Stomach (tissue), 9 donors: ENCODE results near the gene TRIO. TPM values are rescaled to one million over a fixed set of nuclear protein-coding genes. Genes with fewer than 3 reads are reported as not detected.

Experiments
- DNase-seq, 2 donors: peaks; one replicate each; pipeline versions ENCODE4 v3.0.0 to v3.0.0-alpha.2; 2013 to 2019
- H3K27ac ChIP-seq, 5 donors: fragments of 200-600 bp in 4 of 5; sonication (generic) in 4 of 5; one replicate each; pipeline ENCODE4 v1.5.1; 2013 to 2019; ENCODE audit warnings: mild to moderate bottlenecking in 1 of 5, moderate library complexity in 1 of 5
- H3K27me3 ChIP-seq, 3 donors: fragments of 200-600 bp; sonication (generic); one replicate each; pipeline ENCODE4 v1.5.1; 2017 to 2019; ENCODE audit warnings: mixed run types in 1 of 3
- H3K36me3 ChIP-seq, 4 donors: fragments of 200-600 bp; sonication (generic); 1 replicate in 3 of 4; 2 replicates in 1 of 4; pipeline ENCODE4 v1.5.1; 2016 to 2019
- H3K4me1 ChIP-seq, 4 donors: fragments of 200-600 bp; sonication (generic); one replicate each; pipeline ENCODE4 v1.5.1; 2016 to 2019
- H3K4me3 ChIP-seq, 4 donors: fragments of 200-600 bp; sonication (generic) in 3 of 4; one replicate each; pipeline ENCODE4 v1.5.1; 2016 to 2019; ENCODE audit warnings: mild to moderate bottlenecking in 1 of 4
- H3K9me3 ChIP-seq, 4 donors: fragments of 200-600 bp; sonication (generic); one replicate each; pipeline ENCODE4 v1.5.1; 2016 to 2019
- EP300 ChIP-seq: sonication (generic); formaldehyde crosslinking; IDR thresholded peaks from one replicate; pipeline ENCODE4 v1.6.1; 2017; ENCODE audit warnings: antibody characterized with exemption
- POLR2A ChIP-seq, 4 donors: fragments of 450-650 bp; IDR thresholded peaks; one replicate each; pipeline ENCODE4 v1.6.1; 2016; ENCODE audit warnings: antibody characterized with exemption in 4 of 4, control low read depth in 2 of 4, mild to moderate bottlenecking in 1 of 4, moderate library complexity in 1 of 4
- POLR2AphosphoS5 ChIP-seq, 3 donors: sonication (generic); formaldehyde crosslinking; IDR thresholded peaks; one replicate each; pipeline ENCODE4 v1.6.1; 2016; ENCODE audit warnings: antibody characterized with exemption in 3 of 3
- WGBS, 5 donors: extraction: QIAGEN DNeasy Blood & Tissue Kit in 3 of 5; methylation state at CpG; one replicate each; pipeline versions ENCODE4 v1.1.5 to v1.1.7; 2013 to 2018; 5-methylcytosine and 5-hydroxymethylcytosine counted together
- intact Hi-C: fragments of 100-400 bp; cut with DNase I; formaldehyde crosslinking; loops from one replicate; pipeline ENCODE4 v1.15.1; 2023; ENCODE audit warnings: low total_unique reads
- polyA plus RNA-seq, 3 donors: library from polyadenylated mRNA; stranded (reverse); fragments of 200-250 nt; gene quantifications; one replicate each; pipeline ENCODE4 v1.2.3, GENCODE V29; 2013
- total RNA-seq, 5 donors: library from RNA; depleted of rRNA; stranded (reverse); fragments of >200 nt; gene quantifications; one replicate each; pipeline versions ENCODE4 v1.1.0 to v1.2.3, GENCODE V29; 2014 to 2016
- TF ChIP-seq, protein P1 (sequence below), 7 experiments: fragments of 450-650 bp in 4 of 7; fragments of 200-600 bp in 3 of 7; sonication (generic) in 3 of 7; IDR thresholded peaks; one replicate each; pipeline ENCODE4 v1.5.1; 2016 to 2019; ENCODE audit warnings: antibody characterized with exemption in 7 of 7, control low read depth in 2 of 7, mild to moderate bottlenecking in 1 of 7
- donor health status: healthy with polysubstance abuse.
- donor health status: Bipolar disorder and iron deficiency.
- donor health status: healthy.

The TRIO gene
- total and polyA plus RNA-seq, 8 donors = 9.9 to 558 (median 127) TPM

- H3K4me1 ChIP-seq = peaks cover 0 to 17% (median 0%) of the 10 kb centered on the region in 4 donors
- 68 to 77% (median 76%) methylated on average over 8 of the region's 8 CpGs for WGBS, 5 donors
- no peak overlapping the region for H3K27ac ChIP-seq
- TF ChIP-seq POLR2A (IDR thresholded peaks at IDR 0.05) (no peak), EP300 (no peak), POLR2AphosphoS5 (IDR thresholded peaks at IDR 0.05) (no peak)
- TF ChIP-seq, protein P1, sequence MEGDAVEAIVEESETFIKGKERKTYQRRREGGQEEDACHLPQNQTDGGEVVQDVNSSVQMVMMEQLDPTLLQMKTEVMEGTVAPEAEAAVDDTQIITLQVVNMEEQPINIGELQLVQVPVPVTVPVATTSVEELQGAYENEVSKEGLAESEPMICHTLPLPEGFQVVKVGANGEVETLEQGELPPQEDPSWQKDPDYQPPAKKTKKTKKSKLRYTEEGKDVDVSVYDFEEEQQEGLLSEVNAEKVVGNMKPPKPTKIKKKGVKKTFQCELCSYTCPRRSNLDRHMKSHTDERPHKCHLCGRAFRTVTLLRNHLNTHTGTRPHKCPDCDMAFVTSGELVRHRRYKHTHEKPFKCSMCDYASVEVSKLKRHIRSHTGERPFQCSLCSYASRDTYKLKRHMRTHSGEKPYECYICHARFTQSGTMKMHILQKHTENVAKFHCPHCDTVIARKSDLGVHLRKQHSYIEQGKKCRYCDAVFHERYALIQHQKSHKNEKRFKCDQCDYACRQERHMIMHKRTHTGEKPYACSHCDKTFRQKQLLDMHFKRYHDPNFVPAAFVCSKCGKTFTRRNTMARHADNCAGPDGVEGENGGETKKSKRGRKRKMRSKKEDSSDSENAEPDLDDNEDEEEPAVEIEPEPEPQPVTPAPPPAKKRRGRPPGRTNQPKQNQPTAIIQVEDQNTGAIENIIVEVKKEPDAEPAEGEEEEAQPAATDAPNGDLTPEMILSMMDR (IDR thresholded peaks at IDR 0.05) = no peak
- H3K4me3 ChIP-seq = no peak overlapping the region
- intact Hi-C loops = no loop called here
- DNase-seq = no peak
- no peaks in the 10 kb centered on the region for H3K9me3 ChIP-seq
- no peaks in the 10 kb centered on the region for H3K27me3 ChIP-seq
- H3K36me3 ChIP-seq = peaks cover 31 to 86% (median 72%) of the 10 kb centered on the region in 4 donors
Measured at GRCh38 chr5:14467251-14467650, 324.1 kb downstream of the TRIO start.

DNA sequence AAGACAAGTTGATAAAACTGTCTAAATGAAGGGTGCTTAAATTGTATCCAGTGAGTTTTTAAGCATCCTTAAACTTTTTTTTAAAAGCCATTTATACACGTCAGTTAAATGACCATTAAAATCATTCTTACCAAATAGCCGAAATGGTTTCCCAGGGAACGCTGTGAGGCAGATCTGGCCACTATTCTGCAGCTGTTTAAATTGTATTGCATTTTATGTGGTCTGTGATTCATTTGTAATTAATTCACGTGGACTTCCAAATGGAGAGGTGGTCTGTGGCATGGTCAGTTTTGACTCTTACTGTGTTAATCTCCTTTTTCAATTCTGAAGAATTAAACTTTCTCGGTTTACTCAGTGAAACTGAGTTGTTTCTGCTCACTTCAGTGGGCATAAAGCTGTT, 324.7 kb downstream of the TRIO start:
- intact Hi-C loops = no loop called here
- H3K36me3 ChIP-seq = peaks cover 27 to 86% (median 72%) of the 10 kb centered on the region in 4 donors
- H3K27me3 ChIP-seq = no peaks in the 10 kb centered on the region
- WGBS, 5 donors = 70 to 90% (median 77%) methylated on average over 5 of the region's 5 CpGs
- TF ChIP-seq, protein P1 (IDR thresholded peaks at IDR 0.05) = no peak
- TF ChIP-seq POLR2AphosphoS5 (IDR thresholded peaks at IDR 0.05) = no peak
- TF ChIP-seq EP300 = no peak
- no peak for TF ChIP-seq POLR2A (IDR thresholded peaks at IDR 0.05)
- no peak overlapping the region for H3K4me3 ChIP-seq
- H3K27ac ChIP-seq = no peak overlapping the region
- no peak for DNase-seq
- H3K9me3 ChIP-seq = no peaks in the 10 kb centered on the region
- peaks cover 0 to 17% (median 0%) of the 10 kb centered on the region in 4 donors for H3K4me1 ChIP-seq

DNA sequence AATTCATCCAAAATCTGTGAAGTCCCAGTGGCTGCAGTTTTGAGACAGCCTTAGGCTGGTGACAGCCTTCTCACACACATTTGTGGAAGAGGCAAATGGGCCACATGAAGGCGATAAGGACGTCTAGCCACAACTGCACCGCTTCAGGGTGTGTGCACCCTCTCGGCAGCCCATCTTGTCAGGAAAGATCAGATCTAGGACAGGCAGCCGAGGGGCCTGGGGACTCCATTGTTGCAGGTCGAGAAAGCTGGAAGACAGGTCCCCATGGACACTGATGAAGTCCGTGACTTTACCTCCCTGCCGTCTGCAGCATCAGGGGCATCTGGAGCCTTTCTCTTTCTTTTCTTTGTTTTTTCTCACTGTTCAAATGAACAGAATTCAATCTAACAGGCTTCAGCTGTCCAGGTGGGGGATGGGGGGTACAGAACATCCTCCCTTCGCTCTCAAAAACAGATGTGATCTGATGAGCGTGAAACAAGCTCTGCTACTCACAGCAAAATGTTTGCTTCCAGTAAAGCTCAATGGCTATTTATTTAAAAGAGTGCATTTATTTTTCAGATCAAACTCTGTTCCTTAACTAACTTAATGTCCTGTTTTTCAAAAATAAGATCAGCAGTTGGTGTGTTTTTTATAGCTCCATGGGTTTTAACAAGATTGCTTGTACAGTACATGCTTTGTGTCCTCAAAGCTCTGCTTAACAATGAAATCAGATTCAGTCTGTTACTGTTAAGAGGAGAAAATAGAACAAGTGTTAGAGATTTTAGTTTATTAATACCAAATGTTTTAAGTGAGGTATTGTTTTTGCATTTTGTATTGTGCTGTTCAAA, 326.6 kb downstream of the TRIO start:
- intact Hi-C loops = no loop called here
- Histone ChIP-seq H3K4me3 (no peak overlapping the region), H3K27ac (no peak overlapping the region), H3K4me1 (peaks cover 0 to 2% (median 0%) of the 10 kb centered on the region in 4 donors), H3K27me3 (no peaks in the 10 kb centered on the region), H3K36me3 (peaks cover 38 to 92% (median 75%) of the 10 kb centered on the region in 4 donors), H3K9me3 (no peaks in the 10 kb centered on the region)
- TF ChIP-seq POLR2AphosphoS5 (IDR thresholded peaks at IDR 0.05) = no peak
- TF ChIP-seq POLR2A (IDR thresholded peaks at IDR 0.05) = no peak
- TF ChIP-seq, protein P1 (IDR thresholded peaks at IDR 0.05) = no peak
- no peak for TF ChIP-seq EP300
- WGBS, 5 donors = 83 to 90% (median 86%) methylated on average over 10 of the region's 10 CpGs
- DNase-seq = no peak

- Histone ChIP-seq H3K27ac (no peak overlapping the region), H3K27me3 (no peaks in the 10 kb centered on the region), H3K4me1 (no peaks in the 10 kb centered on the region), H3K4me3 (no peak overlapping the region), H3K9me3 (no peaks in the 10 kb centered on the region), H3K36me3 (peaks cover 39 to 94% (median 75%) of the 10 kb centered on the region in 4 donors)
- TF ChIP-seq EP300 (no peak), POLR2AphosphoS5 (IDR thresholded peaks at IDR 0.05) (no peak), POLR2A (IDR thresholded peaks at IDR 0.05) (no peak)
- TF ChIP-seq, protein P1 (IDR thresholded peaks at IDR 0.05) = no peak
- intact Hi-C loops = no loop called here
- no peak for DNase-seq
- 91 to 97% (median 95%) methylated on average over 3 of the region's 3 CpGs for WGBS, 5 donors
Measured at GRCh38 chr5:14471507-14471906, 328.4 kb downstream of the TRIO start.
